Heart left ventricle (tissue), 16 donors: ENCODE results near the gene PRKAG3. TPM values are rescaled to one million over a fixed set of nuclear protein-coding genes. Genes with fewer than 3 reads are reported as not detected.
A peak's percentile ranks its signal among the peaks of the same experiment; 100 is the strongest.

ENCODE experiments used
- ATAC-seq, 4 donors: fragments of 200-7000 bp; cut with Tn5 transposase; one replicate each; pipeline ENCODE4 v1.9.1; 2020 to 2022; ENCODE audit warnings: moderate library complexity in 4 of 4, mild to moderate bottlenecking in 3 of 4, moderate number of reproducible peaks in 1 of 4
- DNase-seq, 5 donors: peaks; one replicate each; pipeline ENCODE4 v3.0.0-alpha.2; 2020
- H3K27ac ChIP-seq, 12 donors: fragments of 200-600 bp; sonication (generic) in 4 of 12; one replicate each; pipeline versions ENCODE4 v1.5.0 to v1.8.0; 2016 to 2022; ENCODE audit warnings: mild to moderate bottlenecking in 2 of 12
- H3K27me3 ChIP-seq, 9 donors: fragments of 200-600 bp; sonication (generic) in 2 of 9; one replicate each; pipeline versions ENCODE4 v1.5.1 to v1.8.0; 2016 to 2022; ENCODE audit warnings: mild to moderate bottlenecking in 3 of 9
- H3K36me3 ChIP-seq, 9 donors: fragments of 200-600 bp; sonication (generic) in 2 of 9; one replicate each; pipeline versions ENCODE4 v1.5.0 to v1.8.0; 2018 to 2022; ENCODE audit warnings: mild to moderate bottlenecking in 2 of 9
- H3K4me1 ChIP-seq, 12 donors: fragments of 200-600 bp; sonication (generic) in 4 of 12; one replicate each; pipeline versions ENCODE4 v1.5.0 to v1.8.0; 2016 to 2022; ENCODE audit warnings: mild to moderate bottlenecking in 3 of 12
- H3K4me3 ChIP-seq, 12 donors: fragments of 200-600 bp; sonication (generic) in 4 of 12; one replicate each; pipeline versions ENCODE4 v1.5.0 to v1.8.0; 2017 to 2022; ENCODE audit warnings: mild to moderate bottlenecking in 9 of 12, moderate library complexity in 4 of 12
- H3K9me3 ChIP-seq, 12 donors: fragments of 200-600 bp; sonication (generic) in 4 of 12; one replicate each; pipeline versions ENCODE4 v1.5.0 to v1.8.0; 2016 to 2022; ENCODE audit warnings: mild to moderate bottlenecking in 1 of 12
- POLR2A ChIP-seq, 2 donors: fragments of 450-650 bp; IDR thresholded peaks; one replicate each; pipeline ENCODE4 v1.6.1; 2017; ENCODE audit warnings: antibody characterized with exemption in 2 of 2, mild to moderate bottlenecking in 2 of 2, moderate library complexity in 2 of 2
- WGBS, 4 donors: extraction: QIAGEN DNeasy Blood & Tissue Kit in 2 of 4; methylation state at CpG; one replicate each; pipeline versions ENCODE4 v1.1.5 to v1.1.7; 2013 to 2018; 5-methylcytosine and 5-hydroxymethylcytosine counted together
- intact Hi-C, 10 donors: fragments of 100-400 bp; cut with DNase I; formaldehyde crosslinking; loops; one replicate each; pipeline versions ENCODE4 v1.11.1 to v1.14.2; 2022
- polyA plus RNA-seq, 2 donors: library from polyadenylated mRNA; stranded (reverse); fragments of 200-250 nt; gene quantifications; one replicate each; pipeline ENCODE4 v1.2.3, GENCODE V29; 2013
- total RNA-seq, 9 donors: library from RNA; depleted of rRNA in 2 of 9; stranded (reverse); fragments of >200 nt in 2 of 9; fragmentation: NEBNext Ultra II Directional in 3 of 9; extraction: Animal tissue kit (Norgen Biotek cat#: 25700) in 3 of 9; gene quantifications; one replicate each; pipeline versions ENCODE4 v1.1.0 to v1.2.4, GENCODE V29; 2016 to 2023
- TF ChIP-seq, protein P1 (sequence below), 12 donors: fragments of 200-600 bp; sonication (generic) in 4 of 12; IDR thresholded peaks; one replicate each; pipeline versions ENCODE4 v1.5.0 to v1.8.0; 2018 to 2022; ENCODE audit warnings: antibody characterized with exemption in 12 of 12, mild to moderate bottlenecking in 5 of 12
- donor health status: ischemic (EF 13 %, LVEDD 7.1; RV severe dilation, severe dysfunction).
- donor health status: healthy with polysubstance abuse.
- donor health status: DM: no; HTN: yes; CAD: no.
- donor health status: DM: no; HTN: no; CAD: no.
- donor health status: ischemic (EF 25% LVEDD 6.9; RV normal size, moderate dysfunction).
- donor health status: ischemic (EF 25% LVEDD 5.7; RV mildly dilated, moderate dysfunction).
- donor health status: healthy.
- donor health status: DM: yes; HTN: yes; CAD: no.
- donor health status: ischemic (EF 35%, LVEDD 5.7; RV mildly dilated, moderate dysfunction).
- donor health status: nonischemic (EF 11% LVEDD 7.7; RV severe dilation, severe dysfunction).
- donor health status: DM: yes; HTN: yes; CAD: no.
- donor health status: PGD.
- donor health status: ischemic (EF 29% LVEDD 5.4; RV normal size, mild dysfunction).
- donor health status: nonischemic (EF 23%, LVEDD 6.1; RV moderate dilation, normal function).

The PRKAG3 gene
- total and polyA plus RNA-seq, 11 donors = 0.06 TPM; not detected in 10

DNA sequence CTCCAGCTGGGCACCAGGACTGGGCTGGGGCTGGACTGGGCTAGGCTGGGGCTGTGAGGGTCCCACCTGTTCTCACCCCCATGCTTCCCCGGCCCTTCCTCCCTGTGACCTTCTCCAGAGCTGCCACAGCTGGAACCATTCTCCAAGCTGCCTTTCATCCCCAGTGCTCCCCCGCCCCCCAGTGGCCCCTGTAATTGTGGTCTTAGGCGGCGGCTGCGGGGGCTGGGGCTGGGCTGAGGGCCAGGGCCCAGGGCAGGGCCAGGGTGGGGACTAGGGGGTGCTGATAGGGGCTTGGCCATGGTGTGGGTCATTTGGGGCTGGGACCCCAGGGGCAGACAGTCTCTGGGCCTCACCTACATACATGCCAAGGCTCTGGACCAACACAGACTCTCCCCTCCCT, 46.3 kb upstream of the PRKAG3 start:
- TF ChIP-seq, protein P1, sequence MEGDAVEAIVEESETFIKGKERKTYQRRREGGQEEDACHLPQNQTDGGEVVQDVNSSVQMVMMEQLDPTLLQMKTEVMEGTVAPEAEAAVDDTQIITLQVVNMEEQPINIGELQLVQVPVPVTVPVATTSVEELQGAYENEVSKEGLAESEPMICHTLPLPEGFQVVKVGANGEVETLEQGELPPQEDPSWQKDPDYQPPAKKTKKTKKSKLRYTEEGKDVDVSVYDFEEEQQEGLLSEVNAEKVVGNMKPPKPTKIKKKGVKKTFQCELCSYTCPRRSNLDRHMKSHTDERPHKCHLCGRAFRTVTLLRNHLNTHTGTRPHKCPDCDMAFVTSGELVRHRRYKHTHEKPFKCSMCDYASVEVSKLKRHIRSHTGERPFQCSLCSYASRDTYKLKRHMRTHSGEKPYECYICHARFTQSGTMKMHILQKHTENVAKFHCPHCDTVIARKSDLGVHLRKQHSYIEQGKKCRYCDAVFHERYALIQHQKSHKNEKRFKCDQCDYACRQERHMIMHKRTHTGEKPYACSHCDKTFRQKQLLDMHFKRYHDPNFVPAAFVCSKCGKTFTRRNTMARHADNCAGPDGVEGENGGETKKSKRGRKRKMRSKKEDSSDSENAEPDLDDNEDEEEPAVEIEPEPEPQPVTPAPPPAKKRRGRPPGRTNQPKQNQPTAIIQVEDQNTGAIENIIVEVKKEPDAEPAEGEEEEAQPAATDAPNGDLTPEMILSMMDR (IDR thresholded peaks at IDR 0.05) = no peak
- no peak for TF ChIP-seq POLR2A (IDR thresholded peaks at IDR 0.05)
- Histone ChIP-seq H3K4me1 (peaks cover 0 to 35% (median 12%) of the 10 kb centered on the region in 12 donors), H3K36me3 (no peaks in the 10 kb centered on the region), H3K27ac (no peak overlapping the region), H3K4me3 (no peak overlapping the region), H3K9me3 (no peaks in the 10 kb centered on the region), H3K27me3 (peaks cover 41 to 99% (median 86%) of the 10 kb centered on the region in 9 donors)
- WGBS, 4 donors = 21 to 41% (median 26%) methylated on average over 1 to 5 of the region's 5 CpGs
- intact Hi-C loops = loop anchor here in 6 of 10 donors (2.0 to 10.0 kb wide), 4 partner anchors 19 to 277 kb away; no protein-coding TSS in a partner anchor
- DNase-seq (no peak), ATAC-seq (no peak)

GRCh38 chr2:218877331-218877730, 45.7 kb upstream of the PRKAG3 start:
- 42 to 64% (median 54%) methylated on average over 3 to 6 of the region's 6 CpGs for WGBS, 4 donors
- Histone ChIP-seq H3K27ac (no peak overlapping the region), H3K4me3 (no peak overlapping the region), H3K9me3 (no peaks in the 10 kb centered on the region), H3K4me1 (peaks cover 0 to 30% (median 10%) of the 10 kb centered on the region in 12 donors), H3K27me3 (peaks cover 46 to 99% (median 87%) of the 10 kb centered on the region in 9 donors), H3K36me3 (no peaks in the 10 kb centered on the region)
- ATAC-seq (no peak), DNase-seq (no peak)
- TF ChIP-seq, protein P1 (IDR thresholded peaks at IDR 0.05) = no peak
- no peak for TF ChIP-seq POLR2A (IDR thresholded peaks at IDR 0.05)
- intact Hi-C loops = loop anchor here in 6 of 10 donors (2.0 to 10.0 kb wide), 4 partner anchors 19 to 277 kb away; no protein-coding TSS in a partner anchor

- DNase-seq (peak in 4 of 5 donors; percentile 46 to 62 (median 53)), ATAC-seq (peak in 3 of 4 donors; percentile 9 to 50 (median 48))
- Histone ChIP-seq H3K4me3 (no peak overlapping the region), H3K9me3 (no peaks in the 10 kb centered on the region), H3K4me1 (peaks cover 0 to 32% (median 10%) of the 10 kb centered on the region in 12 donors), H3K27ac (no peak overlapping the region), H3K36me3 (no peaks in the 10 kb centered on the region), H3K27me3 (peaks cover 48 to 100% (median 89%) of the 10 kb centered on the region in 9 donors)
- no peak for TF ChIP-seq POLR2A (IDR thresholded peaks at IDR 0.05)
- TF ChIP-seq, protein P1 (IDR thresholded peaks at IDR 0.05) = peak; percentile 84 to 96 (median 92)
- WGBS, 4 donors = 1 to 5% (median 2%) methylated on average over 3 of the region's 3 CpGs
- intact Hi-C loops = loop anchor here in 8 of 10 donors (1.0 to 10.0 kb wide), 5 partner anchors 20 to 278 kb away; no protein-coding TSS in a partner anchor
These were observed 45.1 kb upstream of the PRKAG3 start for GRCh38 chr2:218876562-218877219.

DNA sequence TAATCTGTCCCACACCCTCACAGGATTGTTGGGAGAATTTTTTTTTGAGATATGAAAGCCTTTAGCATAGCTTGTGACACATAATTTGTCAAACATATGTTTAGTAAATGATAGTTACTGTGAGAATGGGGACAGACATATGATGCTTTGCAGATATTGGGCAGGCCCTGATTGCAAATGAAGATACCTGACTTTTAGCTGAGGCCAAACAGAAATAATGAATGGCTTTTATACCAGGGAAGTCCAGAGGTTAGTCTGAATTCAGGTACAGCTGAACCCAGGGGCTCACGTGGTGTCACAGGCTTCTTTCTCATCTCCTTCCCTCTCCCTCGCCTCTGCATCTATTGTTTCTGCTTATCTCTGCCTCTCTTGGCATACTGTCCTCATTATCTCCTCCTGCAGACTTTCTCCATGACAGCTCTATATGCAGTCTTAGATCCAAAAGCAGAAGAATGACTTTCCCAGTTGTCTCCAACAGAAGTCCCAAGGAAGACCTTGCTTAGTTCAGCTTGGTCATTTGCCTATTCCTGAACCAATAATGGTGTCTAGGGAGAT, 44.2 kb upstream of the PRKAG3 start:
- no peaks in the 10 kb centered on the region for H3K9me3 ChIP-seq
- no peak overlapping the region for H3K4me3 ChIP-seq
- peaks cover 53 to 100% (median 94%) of the 10 kb centered on the region in 9 donors for H3K27me3 ChIP-seq
- intact Hi-C loops = loop anchor here in 8 of 10 donors (1.0 to 10.0 kb wide), 5 partner anchors 21 to 279 kb away; no protein-coding TSS in a partner anchor
- peaks cover 0 to 38% (median 13%) of the 10 kb centered on the region in 12 donors for H3K4me1 ChIP-seq
- no peak for TF ChIP-seq POLR2A (IDR thresholded peaks at IDR 0.05)
- TF ChIP-seq, protein P1 (IDR thresholded peaks at IDR 0.05) = no peak
- H3K36me3 ChIP-seq = no peaks in the 10 kb centered on the region
- no peak overlapping the region for H3K27ac ChIP-seq
- no peak for ATAC-seq
- 20 to 30% (median 25%) methylated on average over 2 of the region's 2 CpGs for WGBS, 4 donors
- peak in 1 of 5 donors; percentile 10 for DNase-seq
